ENCODE measurements around the gene GALNT18.

DNA sequence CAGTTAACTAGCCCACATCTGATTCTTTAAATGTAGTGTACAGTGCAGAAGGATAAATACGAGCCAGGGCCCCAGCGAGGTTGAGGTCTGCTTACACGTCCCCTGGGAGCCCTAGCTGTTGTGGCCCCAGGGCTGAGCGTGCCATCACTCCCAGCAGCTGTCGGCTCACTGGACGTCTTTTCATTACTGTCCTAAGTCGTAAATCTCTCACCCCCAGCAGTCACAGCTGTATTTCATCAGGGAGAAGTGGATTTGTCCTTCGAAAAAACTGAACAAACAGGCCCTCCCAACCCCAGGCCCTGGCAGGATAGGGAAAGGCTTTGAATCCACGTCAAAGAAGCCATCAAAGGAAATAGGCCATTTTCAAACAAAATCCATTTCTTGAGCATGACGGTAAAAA lies 158.4 kb downstream of the GALNT18 start:
- TF ChIP-seq, protein P1, sequence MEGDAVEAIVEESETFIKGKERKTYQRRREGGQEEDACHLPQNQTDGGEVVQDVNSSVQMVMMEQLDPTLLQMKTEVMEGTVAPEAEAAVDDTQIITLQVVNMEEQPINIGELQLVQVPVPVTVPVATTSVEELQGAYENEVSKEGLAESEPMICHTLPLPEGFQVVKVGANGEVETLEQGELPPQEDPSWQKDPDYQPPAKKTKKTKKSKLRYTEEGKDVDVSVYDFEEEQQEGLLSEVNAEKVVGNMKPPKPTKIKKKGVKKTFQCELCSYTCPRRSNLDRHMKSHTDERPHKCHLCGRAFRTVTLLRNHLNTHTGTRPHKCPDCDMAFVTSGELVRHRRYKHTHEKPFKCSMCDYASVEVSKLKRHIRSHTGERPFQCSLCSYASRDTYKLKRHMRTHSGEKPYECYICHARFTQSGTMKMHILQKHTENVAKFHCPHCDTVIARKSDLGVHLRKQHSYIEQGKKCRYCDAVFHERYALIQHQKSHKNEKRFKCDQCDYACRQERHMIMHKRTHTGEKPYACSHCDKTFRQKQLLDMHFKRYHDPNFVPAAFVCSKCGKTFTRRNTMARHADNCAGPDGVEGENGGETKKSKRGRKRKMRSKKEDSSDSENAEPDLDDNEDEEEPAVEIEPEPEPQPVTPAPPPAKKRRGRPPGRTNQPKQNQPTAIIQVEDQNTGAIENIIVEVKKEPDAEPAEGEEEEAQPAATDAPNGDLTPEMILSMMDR (optimal IDR thresholded peaks at IDR 0.05 in 1 of 3, IDR thresholded peaks at IDR 0.05 in 1 of 3, conservative IDR thresholded peaks at IDR 0.05 in 1 of 3; ENCODE audit: extremely low read depth in 1 of 3, insufficient read depth in 2 of 3, low read length in 3 of 3) = no peak
- no peak for TF ChIP-seq EZH2 (IDR thresholded peaks at IDR 0.05; ENCODE audit: low read length)

Measured in keratinocyte (primary cell).